HEK293 (cell line): Measurements from ENCODE around the gene ARV1.
A peak's percentile ranks its signal among the peaks of the same experiment; 100 is the strongest.

Source experiments
- FEZF1 ChIP-seq: fragments of 450-650 bp; formaldehyde crosslinking; IDR thresholded peaks from 2 replicates; pipeline ENCODE4 v1.5.1; 2016; ENCODE audit warnings: missing biosample characterization, missing genetic modification characterization
- GLI4 ChIP-seq: fragments of 450-650 bp; formaldehyde crosslinking; IDR thresholded peaks from 2 replicates; pipeline ENCODE4 v1.5.1; 2016; ENCODE audit warnings: missing biosample characterization, missing genetic modification characterization
- GLIS1 ChIP-seq: fragments of 450-650 bp; formaldehyde crosslinking; IDR thresholded peaks from 2 replicates; pipeline ENCODE4 v1.5.1; 2016; ENCODE audit warnings: missing biosample characterization, missing genetic modification characterization
- KLF17 ChIP-seq: fragments of 450-650 bp; formaldehyde crosslinking; IDR thresholded peaks from 2 replicates; pipeline ENCODE4 v1.5.1; 2016; ENCODE audit warnings: missing biosample characterization, missing genetic modification characterization
- KLF7 ChIP-seq: fragments of 450-650 bp; formaldehyde crosslinking; IDR thresholded peaks from 2 replicates; pipeline ENCODE4 v1.5.1; 2016; ENCODE audit warnings: missing biosample characterization, missing genetic modification characterization, borderline replicate concordance
- KLF8 ChIP-seq: fragments of 450-650 bp; formaldehyde crosslinking; IDR thresholded peaks from 2 replicates; pipeline ENCODE4 v1.5.1; 2016; ENCODE audit warnings: missing biosample characterization, missing genetic modification characterization
- REPIN1 ChIP-seq: fragments of 450-650 bp; formaldehyde crosslinking; IDR thresholded peaks from 2 replicates; pipeline ENCODE4 v1.5.1; 2017; ENCODE audit warnings: missing biosample characterization, missing genetic modification characterization, low read depth
- SP3 ChIP-seq: fragments of 450-650 bp; formaldehyde crosslinking; IDR thresholded peaks from 2 replicates; pipeline ENCODE4 v1.5.1; 2016; ENCODE audit warnings: missing biosample characterization, missing genetic modification characterization
- WT1 ChIP-seq: fragments of 450-650 bp; formaldehyde crosslinking; IDR thresholded peaks from 2 replicates; pipeline ENCODE4 v1.5.1; 2016; ENCODE audit warnings: missing biosample characterization, missing genetic modification characterization
- YY1 ChIP-seq: fragments of 450-650 bp; formaldehyde crosslinking; IDR thresholded peaks from 2 replicates; pipeline ENCODE4 v1.5.1; 2018; ENCODE audit warnings: missing biosample characterization, missing genetic modification characterization
- ZBTB21 ChIP-seq: fragments of 450-650 bp; formaldehyde crosslinking; IDR thresholded peaks from 2 replicates; pipeline ENCODE4 v1.5.1; 2017; ENCODE audit warnings: missing biosample characterization, missing genetic modification characterization
- ZEB2 ChIP-seq: fragments of 450-650 bp; formaldehyde crosslinking; IDR thresholded peaks from 2 replicates; pipeline ENCODE4 v1.5.1; 2016; ENCODE audit warnings: missing biosample characterization, missing genetic modification characterization
- ZNF114 ChIP-seq: fragments of 450-650 bp; formaldehyde crosslinking; IDR thresholded peaks from 2 replicates; pipeline ENCODE4 v1.5.0; 2017; ENCODE audit warnings: missing biosample characterization, missing genetic modification characterization
- ZNF184 ChIP-seq: fragments of 450-650 bp; IDR thresholded peaks from 2 replicates; pipeline ENCODE4 v1.5.1; 2018; ENCODE audit warnings: missing biosample characterization, mild to moderate bottlenecking, missing genetic modification characterization
- ZNF211 ChIP-seq: fragments of 450-650 bp; formaldehyde crosslinking; IDR thresholded peaks from 2 replicates; pipeline ENCODE4 v1.5.1; 2016; ENCODE audit warnings: low read depth, missing biosample characterization, missing genetic modification characterization
- ZNF239 ChIP-seq: fragments of 450-650 bp; formaldehyde crosslinking; IDR thresholded peaks from 2 replicates; pipeline ENCODE4 v1.5.1; 2016; ENCODE audit warnings: missing biosample characterization, missing genetic modification characterization
- ZNF366 ChIP-seq: fragments of 450-650 bp; formaldehyde crosslinking; conservative IDR thresholded peaks from 2 replicates; pipeline ENCODE4 v1.5.1; 2016; ENCODE audit warnings: missing biosample characterization, missing genetic modification characterization
- ZNF391 ChIP-seq: fragments of 450-650 bp; formaldehyde crosslinking; IDR thresholded peaks from 2 replicates; pipeline ENCODE4 v1.5.1; 2016; ENCODE audit warnings: low read depth, missing biosample characterization, missing genetic modification characterization, borderline replicate concordance
- ZNF398 ChIP-seq: fragments of 450-650 bp; formaldehyde crosslinking; IDR thresholded peaks from 2 replicates; pipeline ENCODE4 v1.5.1; 2017; ENCODE audit warnings: missing biosample characterization, missing genetic modification characterization
- ZNF433 ChIP-seq: fragments of 450-650 bp; formaldehyde crosslinking; IDR thresholded peaks from 2 replicates; pipeline ENCODE4 v1.5.1; 2016; ENCODE audit warnings: missing biosample characterization, missing genetic modification characterization, low read depth
- ZNF501 ChIP-seq: fragments of 450-650 bp; formaldehyde crosslinking; IDR thresholded peaks from 2 replicates; pipeline ENCODE4 v1.5.1; 2016; ENCODE audit warnings: missing biosample characterization, missing genetic modification characterization
- ZNF596 ChIP-seq: fragments of 450-650 bp; IDR thresholded peaks from 2 replicates; pipeline ENCODE4 v1.5.0; 2018; ENCODE audit warnings: missing biosample characterization, mild to moderate bottlenecking, missing genetic modification characterization, moderate library complexity
- ZNF658 ChIP-seq: fragments of 450-650 bp; formaldehyde crosslinking; IDR thresholded peaks from 2 replicates; pipeline ENCODE4; 2016; ENCODE audit warnings: missing biosample characterization, missing genetic modification characterization
- ZNF660 ChIP-seq: fragments of 450-650 bp; IDR thresholded peaks from 2 replicates; pipeline ENCODE4 v1.5.1; 2018; ENCODE audit warnings: missing biosample characterization, mild to moderate bottlenecking, missing genetic modification characterization
- ZNF747 ChIP-seq: fragments of 450-650 bp; formaldehyde crosslinking; IDR thresholded peaks from 2 replicates; pipeline ENCODE4 v1.5.1; 2016; ENCODE audit warnings: missing biosample characterization, missing genetic modification characterization
- ZNF777 ChIP-seq: fragments of 450-650 bp; formaldehyde crosslinking; IDR thresholded peaks from 2 replicates; pipeline ENCODE4 v1.5.1; 2017; ENCODE audit warnings: missing biosample characterization, missing genetic modification characterization, borderline replicate concordance
- ZNF791 ChIP-seq: fragments of 450-650 bp; formaldehyde crosslinking; IDR thresholded peaks from 2 replicates; pipeline ENCODE4 v1.5.1; 2016; ENCODE audit warnings: missing biosample characterization, missing genetic modification characterization
- ZNF792 ChIP-seq: fragments of 450-650 bp; formaldehyde crosslinking; IDR thresholded peaks from 2 replicates; pipeline ENCODE4 v1.5.1; 2016; ENCODE audit warnings: missing biosample characterization, missing genetic modification characterization
- ZSCAN4 ChIP-seq: fragments of 450-650 bp; formaldehyde crosslinking; IDR thresholded peaks from 2 replicates; pipeline ENCODE4 v1.5.1; 2017; ENCODE audit warnings: missing biosample characterization, missing genetic modification characterization
- TF ChIP-seq, protein P1 (sequence below): fragments of 450-650 bp; formaldehyde crosslinking; IDR thresholded peaks from 2 replicates; pipeline ENCODE4; 2016; ENCODE audit warnings: missing biosample characterization, missing genetic modification characterization
- TF ChIP-seq, protein P2 (sequence below): fragments of 450-650 bp; formaldehyde crosslinking; IDR thresholded peaks from 2 replicates; pipeline ENCODE4 v1.5.1; 2016; ENCODE audit warnings: missing biosample characterization, missing genetic modification characterization
- TF ChIP-seq, protein P3 (sequence below): fragments of 450-650 bp; formaldehyde crosslinking; IDR thresholded peaks from 2 replicates; pipeline ENCODE4 v1.5.1; 2016; ENCODE audit warnings: missing biosample characterization, missing genetic modification characterization, low read depth

ARV1 gene

GRCh38 chr1:231011360-231011759, 32.5 kb downstream of the ARV1 start (continued):
- TF ChIP-seq ZNF398 (tag by site-specific recombination), result no peak; the same call in 1 of the 2 replicates
- no peak for TF ChIP-seq ZBTB21 (tag by site-specific recombination)
- no peak for TF ChIP-seq WT1
- no peak for TF ChIP-seq ZNF777 (tag by site-specific recombination)
- no peak for TF ChIP-seq GLIS1
- TF ChIP-seq KLF17, result no peak
- TF ChIP-seq YY1 (tag by site-specific recombination), result no peak
- TF ChIP-seq SP3 (tag by site-specific recombination), result no peak
- no peak for TF ChIP-seq ZNF792
- no peak for TF ChIP-seq ZNF433 (tag by site-specific recombination)
- 0 out of 2 replicates have a peak, but pooled peaks have one; percentile 38 for TF ChIP-seq GLI4
- 0 out of 2 replicates have a peak, but pooled peaks have one; percentile 23 for TF ChIP-seq ZNF791
- no peak for TF ChIP-seq ZNF366 (tag by site-specific recombination)
- TF ChIP-seq FEZF1 (tag by site-specific recombination), result no peak
- peak; percentile 98 for TF ChIP-seq ZNF658 (tag by site-specific recombination)
- no peak for TF ChIP-seq ZNF114 (tag by site-specific recombination)
- no peak for TF ChIP-seq ZNF596 (tag by site-specific recombination)
- no peak for TF ChIP-seq KLF7 (tag by site-specific recombination)
- TF ChIP-seq ZNF211 (tag by site-specific recombination), result no peak
- no peak for TF ChIP-seq ZNF501 (tag by site-specific recombination)
- TF ChIP-seq, protein P1, sequence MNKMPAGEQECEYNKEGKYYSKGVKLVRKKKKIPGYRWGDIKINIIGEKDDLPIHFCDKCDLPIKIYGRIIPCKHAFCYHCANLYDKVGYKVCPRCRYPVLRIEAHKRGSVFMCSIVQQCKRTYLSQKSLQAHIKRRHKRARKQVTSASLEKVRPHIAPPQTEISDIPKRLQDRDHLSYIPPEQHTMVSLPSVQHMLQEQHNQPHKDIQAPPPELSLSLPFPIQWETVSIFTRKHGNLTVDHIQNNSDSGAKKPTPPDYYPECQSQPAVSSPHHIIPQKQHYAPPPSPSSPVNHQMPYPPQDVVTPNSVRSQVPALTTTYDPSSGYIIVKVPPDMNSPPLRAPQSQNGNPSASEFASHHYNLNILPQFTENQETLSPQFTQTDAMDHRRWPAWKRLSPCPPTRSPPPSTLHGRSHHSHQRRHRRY, result no peak
- TF ChIP-seq, protein P2, sequence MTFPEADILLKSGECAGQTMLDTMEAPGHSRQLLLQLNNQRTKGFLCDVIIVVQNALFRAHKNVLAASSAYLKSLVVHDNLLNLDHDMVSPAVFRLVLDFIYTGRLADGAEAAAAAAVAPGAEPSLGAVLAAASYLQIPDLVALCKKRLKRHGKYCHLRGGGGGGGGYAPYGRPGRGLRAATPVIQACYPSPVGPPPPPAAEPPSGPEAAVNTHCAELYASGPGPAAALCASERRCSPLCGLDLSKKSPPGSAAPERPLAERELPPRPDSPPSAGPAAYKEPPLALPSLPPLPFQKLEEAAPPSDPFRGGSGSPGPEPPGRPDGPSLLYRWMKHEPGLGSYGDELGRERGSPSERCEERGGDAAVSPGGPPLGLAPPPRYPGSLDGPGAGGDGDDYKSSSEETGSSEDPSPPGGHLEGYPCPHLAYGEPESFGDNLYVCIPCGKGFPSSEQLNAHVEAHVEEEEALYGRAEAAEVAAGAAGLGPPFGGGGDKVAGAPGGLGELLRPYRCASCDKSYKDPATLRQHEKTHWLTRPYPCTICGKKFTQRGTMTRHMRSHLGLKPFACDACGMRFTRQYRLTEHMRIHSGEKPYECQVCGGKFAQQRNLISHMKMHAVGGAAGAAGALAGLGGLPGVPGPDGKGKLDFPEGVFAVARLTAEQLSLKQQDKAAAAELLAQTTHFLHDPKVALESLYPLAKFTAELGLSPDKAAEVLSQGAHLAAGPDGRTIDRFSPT (tag by site-specific recombination), result no peak
- peak; percentile 98 for TF ChIP-seq ZNF747 (tag by site-specific recombination)
- TF ChIP-seq ZNF660 (tag by site-specific recombination), result no peak
- TF ChIP-seq, protein P3, sequence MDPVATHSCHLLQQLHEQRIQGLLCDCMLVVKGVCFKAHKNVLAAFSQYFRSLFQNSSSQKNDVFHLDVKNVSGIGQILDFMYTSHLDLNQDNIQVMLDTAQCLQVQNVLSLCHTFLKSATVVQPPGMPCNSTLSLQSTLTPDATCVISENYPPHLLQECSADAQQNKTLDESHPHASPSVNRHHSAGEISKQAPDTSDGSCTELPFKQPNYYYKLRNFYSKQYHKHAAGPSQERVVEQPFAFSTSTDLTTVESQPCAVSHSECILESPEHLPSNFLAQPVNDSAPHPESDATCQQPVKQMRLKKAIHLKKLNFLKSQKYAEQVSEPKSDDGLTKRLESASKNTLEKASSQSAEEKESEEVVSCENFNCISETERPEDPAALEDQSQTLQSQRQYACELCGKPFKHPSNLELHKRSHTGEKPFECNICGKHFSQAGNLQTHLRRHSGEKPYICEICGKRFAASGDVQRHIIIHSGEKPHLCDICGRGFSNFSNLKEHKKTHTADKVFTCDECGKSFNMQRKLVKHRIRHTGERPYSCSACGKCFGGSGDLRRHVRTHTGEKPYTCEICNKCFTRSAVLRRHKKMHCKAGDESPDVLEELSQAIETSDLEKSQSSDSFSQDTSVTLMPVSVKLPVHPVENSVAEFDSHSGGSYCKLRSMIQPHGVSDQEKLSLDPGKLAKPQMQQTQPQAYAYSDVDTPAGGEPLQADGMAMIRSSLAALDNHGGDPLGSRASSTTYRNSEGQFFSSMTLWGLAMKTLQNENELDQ (tag by site-specific recombination), result no peak
- TF ChIP-seq REPIN1 (tag by site-specific recombination), result no peak
- TF ChIP-seq ZNF184 (tag by site-specific recombination), result no peak
- TF ChIP-seq ZEB2 (tag by site-specific recombination), result peak; percentile 68
- TF ChIP-seq KLF8, result no peak
- no peak for TF ChIP-seq ZSCAN4 (tag by site-specific recombination)
- TF ChIP-seq ZNF391 (tag by site-specific recombination), result no peak
- peak; percentile 37; the same call in 1 of the 2 replicates for TF ChIP-seq ZNF239 (tag by site-specific recombination)
